GM12892 (cell line): ENCODE results near the gene SOX8.

Source experiments
- POLR2A ChIP-seq: IDR thresholded peaks from 2 replicates; pipeline ENCODE4 v1.6.1; 2011; ENCODE audit warnings: low read depth, low read length, control low read depth
- POLR2AphosphoS5 ChIP-seq: IDR thresholded peaks from 2 replicates; pipeline ENCODE4 v1.6.1; 2011; ENCODE audit warnings: low read depth, low read length, control low read depth

GRCh38 chr16:1028524-1029258 lies 47.1 kb downstream of the SOX8 start:
- TF ChIP-seq POLR2AphosphoS5, result no peak
- no peak for TF ChIP-seq POLR2A
